Head of caudate nucleus (tissue), 42 donors: ENCODE data around the gene SLC2A6.

Source experiments
- DNase-seq, 42 donors: peaks; one replicate each; pipeline versions ENCODE4 v3.0.0 to v3.0.0-alpha.2; 2020 to 2021; ENCODE audit warnings: mixed read lengths in 7 of 42
- intact Hi-C: fragments of 100-400 bp; cut with DNase I; formaldehyde crosslinking; loops from one replicate; pipeline ENCODE4 v1.15.0; 2022

Gene SLC2A6

GRCh38 chr9:133516256-133516960 is 37.5 kb upstream of the SLC2A6 start:
- intact Hi-C loops, result no loop called here
- DNase-seq, result no peak

- intact Hi-C loops, result no loop called here
- no peak for DNase-seq
These were observed 36.8 kb upstream of the SLC2A6 start for GRCh38 chr9:133515615-133516255.

- intact Hi-C loops, result no loop called here
- DNase-seq, result no peak
These were observed 36.3 kb upstream of the SLC2A6 start for GRCh38 chr9:133515240-133515610.

GRCh38 chr9:133514460-133515239 is 35.8 kb upstream of the SLC2A6 start:
- peak in 41 of 42 donors; percentile 42 to 88 (median 72) for DNase-seq
- intact Hi-C loops, result no loop called here

GRCh38 chr9:133513214-133514100 is 34.6 kb upstream of the SLC2A6 start:
- peak in 8 of 42 donors; percentile 34 to 63 (median 46) for DNase-seq
- intact Hi-C loops, result no loop called here

- intact Hi-C loops, result no loop called here
- DNase-seq, result no peak
These were observed 33.6 kb upstream of the SLC2A6 start for GRCh38 chr9:133512253-133513213.

GRCh38 chr9:133511607-133512006 is 32.7 kb upstream of the SLC2A6 start:
- no peak for DNase-seq
- intact Hi-C loops, result no loop called here

GRCh38 chr9:133510926-133511505 is 32.1 kb upstream of the SLC2A6 start:
- DNase-seq, result no peak
- intact Hi-C loops, result no loop called here

GRCh38 chr9:133509179-133510083 is 30.5 kb upstream of the SLC2A6 start:
- intact Hi-C loops, result no loop called here

GRCh38 chr9:133508046-133508445 is 29.1 kb upstream of the SLC2A6 start:
- intact Hi-C loops, result no loop called here
- DNase-seq, result no peak

More at GRCh38 chr9:133509179-133510083, 30.5 kb upstream of the SLC2A6 start:
- DNase-seq, result peak in 37 of 42 donors; percentile 22 to 83 (median 53)

- intact Hi-C loops, result no loop called here
These were observed 28.5 kb upstream of the SLC2A6 start for GRCh38 chr9:133507246-133507965.

GRCh38 chr9:133506653-133507038 is 27.7 kb upstream of the SLC2A6 start:
- no peak for DNase-seq
- intact Hi-C loops, result no loop called here

More at GRCh38 chr9:133507246-133507965, 28.5 kb upstream of the SLC2A6 start:
- no peak for DNase-seq

GRCh38 chr9:133505901-133506652 is 27.2 kb upstream of the SLC2A6 start:
- DNase-seq, result no peak
- intact Hi-C loops, result no loop called here

GRCh38 chr9:133505186-133505830 is 26.4 kb upstream of the SLC2A6 start:
- intact Hi-C loops, result no loop called here
- no peak for DNase-seq

- DNase-seq, result no peak
- intact Hi-C loops, result no loop called here
These were observed 23.2 kb upstream of the SLC2A6 start for GRCh38 chr9:133502112-133502511.
